Esophagus squamous epithelium (tissue), 5 donors: ENCODE results near the gene VCAN. TPM values are rescaled to one million over a fixed set of nuclear protein-coding genes. Genes with fewer than 3 reads are reported as not detected.

Experiments used
- DNase-seq: peaks from one replicate; lab custom pipeline; 2025; lab: John Stamatoyannopoulos, UW
- H3K27ac ChIP-seq, 4 donors: fragments of 200-600 bp; sonication (generic); one replicate each; pipeline ENCODE4 v1.5.1; 2016 to 2019; ENCODE audit warnings: mild to moderate bottlenecking in 1 of 4
- H3K27me3 ChIP-seq, 4 donors: fragments of 200-600 bp; sonication (generic); 1 replicate in 3 of 4; 2 replicates in 1 of 4; pipeline versions ENCODE4 v1.5.1 to v1.6.0; 2017 to 2021; ENCODE audit warnings: antibody characterized with exemption in 1 of 4
- H3K36me3 ChIP-seq, 3 donors: fragments of 200-600 bp; sonication (generic); one replicate each; pipeline ENCODE4 v1.5.1; 2016 to 2019
- H3K4me1 ChIP-seq, 3 donors: fragments of 200-600 bp; sonication (generic); one replicate each; pipeline ENCODE4 v1.5.1; 2017 to 2019
- H3K4me3 ChIP-seq, 4 donors: fragments of 200-600 bp; sonication (generic); 1 replicate in 3 of 4; 2 replicates in 1 of 4; pipeline ENCODE4 v1.5.1; 2016 to 2019; ENCODE audit warnings: mild to moderate bottlenecking in 2 of 4, moderate library complexity in 1 of 4
- H3K9me3 ChIP-seq, 3 donors: fragments of 200-600 bp; sonication (generic); one replicate each; pipeline ENCODE4 v1.5.1; 2016 to 2019
- POLR2A ChIP-seq, 4 donors: fragments of 450-650 bp; IDR thresholded peaks; one replicate each; pipeline ENCODE4 v1.6.1; 2017; ENCODE audit warnings: antibody characterized with exemption in 4 of 4, mild to moderate bottlenecking in 4 of 4, moderate library complexity in 3 of 4
- WGBS, 2 donors: methylation state at CpG; one replicate each; pipeline ENCODE4 v1.1.5; 2018; 5-methylcytosine and 5-hydroxymethylcytosine counted together
- intact Hi-C: fragments of 100-400 bp; cut with DNase I; formaldehyde crosslinking; loops from one replicate; pipeline ENCODE4 v1.15.0; 2022
- total RNA-seq, 4 donors: library from RNA; depleted of rRNA; stranded (reverse); fragments of >200 nt; gene quantifications; one replicate each; pipeline ENCODE4 v1.1.0, GENCODE V29; 2016
- TF ChIP-seq, protein P1 (sequence below), 6 experiments: fragments of 450-650 bp in 4 of 6; fragments of 200-600 bp in 2 of 6; sonication (generic) in 2 of 6; IDR thresholded peaks; one replicate each; pipeline ENCODE4 v1.5.1; 2016 to 2019; ENCODE audit warnings: antibody characterized with exemption in 6 of 6, mild to moderate bottlenecking in 4 of 6, moderate library complexity in 4 of 6
- donor health status: DM: yes; HTN: yes; CAD: no.

Gene VCAN
- total RNA-seq, 4 donors from 2014 or later: 0.30 to 36.1 (median 7.2) TPM

DNA sequence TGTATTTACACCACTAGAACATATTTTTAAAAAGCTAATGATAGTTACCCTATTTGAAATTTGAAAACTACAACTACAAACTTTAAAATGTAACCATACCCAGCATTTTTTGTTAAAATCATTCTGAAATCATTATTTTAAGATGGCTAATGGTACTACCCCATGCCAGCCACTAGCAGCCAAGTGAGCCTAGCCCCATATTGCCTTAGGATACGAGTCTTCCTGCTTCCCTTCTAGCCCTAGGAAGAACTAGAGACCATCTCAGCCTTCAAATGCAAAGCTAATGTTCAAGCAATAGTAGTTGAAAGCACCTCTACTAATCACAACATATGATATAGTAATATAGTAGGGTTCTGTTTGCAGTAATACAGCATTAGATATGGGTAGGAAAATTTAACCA is 24.0 kb upstream of the VCAN start:
- no peaks in the 10 kb centered on the region for H3K36me3 ChIP-seq
- no peaks in the 10 kb centered on the region for H3K27me3 ChIP-seq
- no peak for DNase-seq
- TF ChIP-seq POLR2A (IDR thresholded peaks at IDR 0.05): no peak
- TF ChIP-seq, protein P1, sequence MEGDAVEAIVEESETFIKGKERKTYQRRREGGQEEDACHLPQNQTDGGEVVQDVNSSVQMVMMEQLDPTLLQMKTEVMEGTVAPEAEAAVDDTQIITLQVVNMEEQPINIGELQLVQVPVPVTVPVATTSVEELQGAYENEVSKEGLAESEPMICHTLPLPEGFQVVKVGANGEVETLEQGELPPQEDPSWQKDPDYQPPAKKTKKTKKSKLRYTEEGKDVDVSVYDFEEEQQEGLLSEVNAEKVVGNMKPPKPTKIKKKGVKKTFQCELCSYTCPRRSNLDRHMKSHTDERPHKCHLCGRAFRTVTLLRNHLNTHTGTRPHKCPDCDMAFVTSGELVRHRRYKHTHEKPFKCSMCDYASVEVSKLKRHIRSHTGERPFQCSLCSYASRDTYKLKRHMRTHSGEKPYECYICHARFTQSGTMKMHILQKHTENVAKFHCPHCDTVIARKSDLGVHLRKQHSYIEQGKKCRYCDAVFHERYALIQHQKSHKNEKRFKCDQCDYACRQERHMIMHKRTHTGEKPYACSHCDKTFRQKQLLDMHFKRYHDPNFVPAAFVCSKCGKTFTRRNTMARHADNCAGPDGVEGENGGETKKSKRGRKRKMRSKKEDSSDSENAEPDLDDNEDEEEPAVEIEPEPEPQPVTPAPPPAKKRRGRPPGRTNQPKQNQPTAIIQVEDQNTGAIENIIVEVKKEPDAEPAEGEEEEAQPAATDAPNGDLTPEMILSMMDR (IDR thresholded peaks at IDR 0.05): no peak
- intact Hi-C loops: no loop called here
- no peak overlapping the region for H3K4me3 ChIP-seq
- WGBS, 2 donors: 36 to 44% methylated on average over 1 of the region's 1 CpG
- no peak overlapping the region for H3K27ac ChIP-seq
- no peaks in the 10 kb centered on the region for H3K9me3 ChIP-seq
- H3K4me1 ChIP-seq: no peaks in the 10 kb centered on the region

DNA sequence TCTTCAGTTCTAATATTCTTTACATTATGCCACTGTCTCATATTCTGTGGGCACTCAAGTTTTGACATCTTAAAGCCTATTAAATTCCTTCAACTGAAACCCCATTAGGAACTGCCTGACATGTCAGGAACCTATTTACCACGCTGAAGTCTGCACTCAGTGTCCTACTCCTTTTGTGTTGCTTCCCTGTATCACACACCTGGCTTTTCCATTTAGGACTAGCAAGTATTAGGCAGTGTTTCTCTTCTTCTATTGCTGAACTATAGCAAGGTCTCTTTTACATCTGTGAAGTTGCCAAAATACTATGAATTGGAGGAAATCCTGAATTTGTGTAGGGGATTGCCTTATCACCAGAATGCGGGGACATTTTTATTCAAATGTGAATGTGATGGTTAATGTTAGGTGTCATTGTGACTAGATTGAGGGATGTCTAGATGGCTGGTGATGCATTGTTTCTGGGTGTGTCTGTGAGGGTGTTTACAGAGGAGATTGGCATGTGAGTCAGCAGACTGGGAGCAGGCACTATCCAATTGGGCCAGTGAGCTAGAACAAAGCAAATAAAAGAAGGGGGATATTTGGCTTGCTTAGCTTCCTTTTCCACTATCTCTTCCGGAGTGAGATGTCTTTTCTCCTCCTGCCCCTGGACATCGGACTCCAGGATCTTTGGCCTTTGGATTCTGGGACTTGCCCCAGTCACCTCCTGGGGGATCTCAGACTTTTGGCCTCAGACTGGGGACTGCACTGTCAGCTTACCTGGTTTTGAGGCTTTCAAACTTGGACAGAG is 21.2 kb upstream of the VCAN start:
- Histone ChIP-seq H3K4me3 (no peak overlapping the region), H3K4me1 (no peaks in the 10 kb centered on the region), H3K27ac (no peak overlapping the region), H3K9me3 (peaks cover 0 to 4% (median 0%) of the 10 kb centered on the region in 3 donors), H3K27me3 (no peaks in the 10 kb centered on the region), H3K36me3 (no peaks in the 10 kb centered on the region)
- TF ChIP-seq, protein P1 (IDR thresholded peaks at IDR 0.05): no peak
- TF ChIP-seq POLR2A (IDR thresholded peaks at IDR 0.05): no peak
- intact Hi-C loops: no loop called here
- 52 to 57% methylated on average over 4 of the region's 4 CpGs for WGBS, 2 donors
- DNase-seq: no peak

DNA sequence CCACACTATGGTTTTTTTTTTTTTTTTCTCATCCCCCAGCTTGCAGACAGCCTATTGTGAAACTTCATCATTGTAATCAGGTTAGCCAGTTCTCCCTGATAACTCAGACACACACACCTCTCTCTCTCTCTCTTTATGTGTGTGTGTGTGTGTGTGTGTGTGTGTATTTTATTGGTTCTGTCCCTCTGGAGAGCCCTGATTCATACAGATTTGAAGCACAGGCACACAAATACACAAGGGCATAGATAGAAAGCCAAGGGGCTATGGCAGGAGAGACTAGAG is 20.6 kb upstream of the VCAN start:
- intact Hi-C loops: no loop called here
- no peak for TF ChIP-seq POLR2A (IDR thresholded peaks at IDR 0.05)
- TF ChIP-seq, protein P1 (IDR thresholded peaks at IDR 0.05): no peak
- no peaks in the 10 kb centered on the region for H3K4me1 ChIP-seq

DNA sequence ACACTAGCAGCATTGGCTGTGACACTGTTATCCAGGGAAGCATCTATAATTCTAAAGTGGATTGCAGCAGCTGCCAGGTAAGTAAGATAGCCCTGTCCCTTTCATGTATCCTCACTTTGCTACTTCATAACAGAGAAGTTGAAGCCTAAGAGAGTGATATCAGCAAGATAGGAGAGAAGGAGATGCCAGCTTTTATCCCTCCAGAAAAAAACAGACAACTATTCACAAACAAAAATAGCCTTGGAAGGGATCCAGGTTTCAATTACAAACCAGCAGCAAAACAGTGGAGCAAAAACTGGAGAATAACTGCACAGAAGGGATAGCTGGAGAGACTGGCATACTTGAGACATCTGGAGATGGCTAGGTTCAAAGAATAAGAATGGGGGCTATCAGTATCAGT is 19.6 kb upstream of the VCAN start:
- Histone ChIP-seq H3K9me3 (peaks cover 0 to 4% (median 0%) of the 10 kb centered on the region in 3 donors), H3K4me3 (no peak overlapping the region), H3K4me1 (no peaks in the 10 kb centered on the region), H3K36me3 (no peaks in the 10 kb centered on the region), H3K27me3 (no peaks in the 10 kb centered on the region), H3K27ac (no peak overlapping the region)
- DNase-seq: no peak
- intact Hi-C loops: no loop called here
- no peak for TF ChIP-seq POLR2A (IDR thresholded peaks at IDR 0.05)
- TF ChIP-seq, protein P1 (IDR thresholded peaks at IDR 0.05): no peak

More for the DNA sequence above, 20.6 kb upstream of the VCAN start:
- Histone ChIP-seq H3K27ac (no peak overlapping the region), H3K27me3 (no peaks in the 10 kb centered on the region), H3K4me3 (no peak overlapping the region), H3K9me3 (peaks cover 0 to 4% (median 0%) of the 10 kb centered on the region in 3 donors), H3K36me3 (no peaks in the 10 kb centered on the region)
- no peak for DNase-seq

DNA sequence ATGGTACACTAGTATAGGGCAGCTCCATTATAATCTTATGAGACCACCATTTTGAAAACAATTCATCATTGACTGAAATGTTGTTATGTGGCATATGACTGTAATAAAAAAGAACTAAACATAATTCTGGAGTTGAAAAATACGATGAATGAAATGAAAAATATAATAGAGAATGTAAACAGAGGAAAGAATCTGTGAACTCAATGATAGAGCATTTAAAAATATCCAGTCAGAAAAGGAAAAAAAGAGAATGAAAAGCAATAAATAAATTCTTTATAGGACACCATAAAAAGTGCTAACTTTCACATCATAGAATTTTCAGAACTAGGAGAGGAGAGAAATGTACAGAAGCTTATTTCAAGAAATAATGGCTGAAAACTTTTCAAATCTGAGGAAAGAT is 17.6 kb upstream of the VCAN start:
- Histone ChIP-seq H3K4me3 (no peak overlapping the region), H3K4me1 (no peaks in the 10 kb centered on the region), H3K9me3 (peaks cover 0 to 4% (median 0%) of the 10 kb centered on the region in 3 donors), H3K27ac (no peak overlapping the region), H3K36me3 (no peaks in the 10 kb centered on the region), H3K27me3 (no peaks in the 10 kb centered on the region)
- TF ChIP-seq, protein P1 (IDR thresholded peaks at IDR 0.05): no peak
- no peak for TF ChIP-seq POLR2A (IDR thresholded peaks at IDR 0.05)
- 48 to 59% methylated on average over 1 of the region's 1 CpG for WGBS, 2 donors
- DNase-seq: no peak
- intact Hi-C loops: no loop called here
